Suprapubic skin (tissue), 4 donors: Measurements from ENCODE around the gene IMP4. TPM values are rescaled to one million over a fixed set of nuclear protein-coding genes. Genes with fewer than 3 reads are reported as not detected.
A peak's percentile ranks its signal among the peaks of the same experiment; 100 is the strongest.

Experiments used
- DNase-seq, 2 donors: peaks; one replicate each; pipeline ENCODE4 v3.0.0-alpha.2; 2019; ENCODE audit warnings: low spot score in 2 of 2
- H3K27ac ChIP-seq: fragments of 200-600 bp; sonication (generic); one replicate; pipeline ENCODE4 v1.5.1; 2019
- H3K27me3 ChIP-seq: fragments of 200-600 bp; sonication (generic); one replicate; pipeline ENCODE4 v1.5.1; 2019
- H3K36me3 ChIP-seq: fragments of 200-600 bp; sonication (generic); one replicate; pipeline ENCODE4 v1.5.1; 2019
- H3K4me1 ChIP-seq: fragments of 200-600 bp; sonication (generic); one replicate; pipeline ENCODE4 v1.5.1; 2019
- H3K4me3 ChIP-seq: fragments of 200-600 bp; sonication (generic); one replicate; pipeline ENCODE4 v1.5.1; 2019; ENCODE audit warnings: mild to moderate bottlenecking
- H3K9me3 ChIP-seq: fragments of 200-600 bp; sonication (generic); one replicate; pipeline ENCODE4 v1.5.1; 2019
- CTCF ChIP-seq, 2 donors: fragments of 200-600 bp in 1 of 2; fragments of 450-650 bp in 1 of 2; sonication (generic) in 1 of 2; IDR thresholded peaks; one replicate each; pipeline ENCODE4 v1.5.1; 2016 to 2019; ENCODE audit warnings: antibody characterized with exemption in 2 of 2, mild to moderate bottlenecking in 1 of 2, moderate library complexity in 1 of 2
- EP300 ChIP-seq: sonication (generic); formaldehyde crosslinking; IDR thresholded peaks from one replicate; pipeline ENCODE4 v1.6.1; 2017; ENCODE audit warnings: antibody characterized with exemption
- POLR2A ChIP-seq, 2 donors: fragments of 450-650 bp; IDR thresholded peaks; one replicate each; pipeline ENCODE4 v1.6.1; 2017; ENCODE audit warnings: antibody characterized with exemption in 2 of 2, mild to moderate bottlenecking in 2 of 2, moderate library complexity in 2 of 2
- POLR2AphosphoS5 ChIP-seq, 3 donors: sonication (generic); formaldehyde crosslinking; IDR thresholded peaks; one replicate each; pipeline ENCODE4 v1.6.1; 2017; ENCODE audit warnings: antibody characterized with exemption in 3 of 3
- WGBS: methylation state at CpG from one replicate; pipeline ENCODE4 v1.1.5; 2018; 5-methylcytosine and 5-hydroxymethylcytosine counted together
- total RNA-seq, 4 donors: library from RNA; depleted of rRNA; stranded (reverse); fragments of >200 nt; gene quantifications; one replicate each; pipeline ENCODE4 v1.1.0, GENCODE V29; 2016

Gene IMP4
- total RNA-seq, 4 donors from 2014 or later, result 84.0 to 125 (median 98.8) TPM

- Histone ChIP-seq H3K27me3 (no peaks in the 10 kb centered on the region), H3K9me3 (no peaks in the 10 kb centered on the region), H3K4me3 (no peak overlapping the region), H3K4me1 (peaks cover 11% of the 10 kb centered on the region), H3K27ac (no peak overlapping the region), H3K36me3 (no peaks in the 10 kb centered on the region)
- 89% methylated on average over 8 of the region's 8 CpGs for WGBS
- no peak for DNase-seq
- TF ChIP-seq EP300 (no peak), POLR2AphosphoS5 (IDR thresholded peaks at IDR 0.05) (no peak), CTCF (IDR thresholded peaks at IDR 0.05) (no peak), POLR2A (IDR thresholded peaks at IDR 0.05) (no peak)
Measured at GRCh38 chr2:130382313-130382917, 39.7 kb downstream of the IMP4 start.

DNA sequence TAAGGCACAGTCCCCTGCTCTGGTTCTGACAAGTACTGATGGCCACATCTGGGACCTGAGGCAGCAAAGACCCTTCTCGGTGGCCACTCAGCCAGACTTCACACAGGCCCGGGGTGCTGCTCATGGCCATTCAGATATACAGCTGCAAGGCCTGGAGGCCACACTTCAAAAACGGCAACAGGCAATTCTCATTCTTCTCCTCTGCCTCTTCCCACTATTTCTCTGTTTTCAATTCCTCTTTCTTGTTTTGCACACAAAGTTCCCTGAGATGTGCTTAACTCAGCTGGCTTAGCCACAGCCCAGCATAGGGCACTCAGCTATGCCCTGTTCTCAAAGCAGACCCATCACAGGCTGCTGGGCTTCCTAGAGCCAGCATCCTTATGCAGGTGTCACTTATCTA is 43.0 kb downstream of the IMP4 start:
- H3K9me3 ChIP-seq, result no peaks in the 10 kb centered on the region
- H3K4me3 ChIP-seq, result no peak overlapping the region
- H3K27ac ChIP-seq, result peak overlapping the region; percentile 15
- H3K27me3 ChIP-seq, result no peaks in the 10 kb centered on the region
- TF ChIP-seq POLR2AphosphoS5 (IDR thresholded peaks at IDR 0.05), result no peak
- no peak for TF ChIP-seq POLR2A (IDR thresholded peaks at IDR 0.05)
- no peak for TF ChIP-seq CTCF (IDR thresholded peaks at IDR 0.05)
- no peak for TF ChIP-seq EP300
- 87% methylated on average over 3 of the region's 3 CpGs for WGBS
- no peaks in the 10 kb centered on the region for H3K36me3 ChIP-seq
- peaks cover 26% of the 10 kb centered on the region for H3K4me1 ChIP-seq
- DNase-seq, result no peak

- Histone ChIP-seq H3K36me3 (no peaks in the 10 kb centered on the region), H3K4me1 (peaks cover 37% of the 10 kb centered on the region), H3K9me3 (no peaks in the 10 kb centered on the region), H3K27me3 (no peaks in the 10 kb centered on the region), H3K4me3 (no peak overlapping the region), H3K27ac (peak overlapping the region; percentile 57)
- 33% methylated on average over 4 of the region's 4 CpGs for WGBS
- TF ChIP-seq POLR2AphosphoS5 (IDR thresholded peaks at IDR 0.05), result no peak
- no peak for DNase-seq
Measured at GRCh38 chr2:130387071-130387400, 44.3 kb downstream of the IMP4 start.

GRCh38 chr2:130387804-130388203 is 45.1 kb downstream of the IMP4 start:
- H3K36me3 ChIP-seq, result no peaks in the 10 kb centered on the region
- WGBS, result 64% methylated on average over 4 of the region's 4 CpGs
- peaks cover 43% of the 10 kb centered on the region for H3K4me1 ChIP-seq
- peak overlapping the region; percentile 57 for H3K27ac ChIP-seq
- no peak for TF ChIP-seq POLR2AphosphoS5 (IDR thresholded peaks at IDR 0.05)
- TF ChIP-seq POLR2A (IDR thresholded peaks at IDR 0.05), result no peak
- TF ChIP-seq CTCF (IDR thresholded peaks at IDR 0.05), result no peak
- TF ChIP-seq EP300, result no peak
- no peaks in the 10 kb centered on the region for H3K27me3 ChIP-seq
- H3K4me3 ChIP-seq, result no peak overlapping the region
- no peaks in the 10 kb centered on the region for H3K9me3 ChIP-seq
- DNase-seq, result no peak

GRCh38 chr2:130388221-130388907 is 45.7 kb downstream of the IMP4 start:
- Histone ChIP-seq H3K4me3 (no peak overlapping the region), H3K27me3 (no peaks in the 10 kb centered on the region), H3K9me3 (no peaks in the 10 kb centered on the region), H3K36me3 (no peaks in the 10 kb centered on the region), H3K27ac (peak overlapping the region; percentile 57), H3K4me1 (peaks cover 43% of the 10 kb centered on the region)
- WGBS, result 85% methylated on average over 8 of the region's 8 CpGs
- no peak for TF ChIP-seq CTCF (IDR thresholded peaks at IDR 0.05)
- no peak for TF ChIP-seq POLR2A (IDR thresholded peaks at IDR 0.05)
- no peak for TF ChIP-seq EP300
- TF ChIP-seq POLR2AphosphoS5 (IDR thresholded peaks at IDR 0.05), result no peak
- no peak for DNase-seq
